A549 (cell line): ENCODE results near the gene RASGRP2. TPM values are rescaled to one million over a fixed set of nuclear protein-coding genes. Genes with fewer than 3 reads are reported as not detected.

Experiments
- ATAC-seq, 2 experiments: fragments of 200-7000 bp in 1 of 2; fragments of >200 bp in 1 of 2; cut with Nextera tagmentation in 1 of 2; cut with Tn5 transposase in 1 of 2; 3 replicates each; pipeline versions ENCODE4 v1.8.0 to v1.9.1; 2018 to 2020; ENCODE audit warnings: mild to moderate bottlenecking in 1 of 2, moderate library complexity in 1 of 2
- CTCF ChIA-PET: fragments of 300-600 bp; sonication (Branson Sonifier 250); formaldehyde crosslinking; extraction: SDS; loops from one replicate; lab custom pipeline; 2021; ENCODE audit warnings: antibody characterized with exemption, inconsistent platforms; lab: Yijun Ruan, JAX
- POLR2A ChIA-PET: fragments of 350-600 bp; formaldehyde crosslinking; extraction: SDS; loops from one replicate; lab custom pipeline; 2021; ENCODE audit warnings: antibody characterized with exemption, inconsistent platforms; lab: Yijun Ruan, JAX
- DNase-seq, 2 experiments: peaks; one replicate each; pipeline versions ENCODE4 v3.0.0 to v3.0.0-alpha.2; 2011 to 2016; ENCODE audit warnings: low read depth in 1 of 2, low spot score in 1 of 2
- FAIRE-seq: peaks from 2 replicates; lab custom pipeline; 2011; peaks lifted over from hg19 to GRCh38; lab: Jason Lieb, UNC
- H3K27ac ChIP-seq, 2 experiments: fragments of >200 bp; sonication (Bioruptor Twin); formaldehyde crosslinking; 3 replicates each; pipeline ENCODE4 v1.5.1; 2016 to 2017
- H3K4me1 ChIP-seq: fragments of >200 bp; sonication (Bioruptor Twin); formaldehyde crosslinking; 3 replicates; pipeline ENCODE4 v1.6.1; 2016
- H3K4me2 ChIP-seq: fragments of >200 bp; sonication (Bioruptor Twin); formaldehyde crosslinking; 3 replicates; pipeline ENCODE4 v1.6.1; 2016
- H3K4me3 ChIP-seq: fragments of >200 bp; sonication (Bioruptor Twin); formaldehyde crosslinking; 3 replicates; pipeline ENCODE4 v1.5.1; 2016
- H3K9me3 ChIP-seq: fragments of >200 bp; sonication (Bioruptor Twin); formaldehyde crosslinking; 3 replicates; pipeline ENCODE4 v1.6.1; 2016
- CBX8 ChIP-seq: fragments of 200-600 bp; sonication (generic); IDR thresholded peaks from 2 replicates; pipeline ENCODE4 v1.6.1; 2016
- CHD2 ChIP-seq: fragments of 150-350 bp; IDR thresholded peaks from 2 replicates; pipeline ENCODE4 v1.6.1; 2014; ENCODE audit warnings: low read length; ENCODE audit not compliant: partially characterized antibody
- EHF ChIP-seq: fragments of 250-450 bp; sonication (Bioruptor Pico); IDR thresholded peaks from 2 replicates; pipeline ENCODE4 v1.5.0; 2020; ENCODE audit warnings: mild to moderate bottlenecking
- EHMT2 ChIP-seq: fragments of 200-600 bp; sonication (generic); IDR thresholded peaks from 2 replicates; pipeline ENCODE4 v1.6.1; 2016; ENCODE audit warnings: antibody characterized with exemption, low read depth, mild to moderate bottlenecking, moderate library complexity
- ESRRA ChIP-seq: fragments of 150-350 bp; IDR thresholded peaks from 2 replicates; pipeline ENCODE4 v1.6.1; 2014; ENCODE audit warnings: mild to moderate bottlenecking, low read length, borderline replicate concordance
- FOSB ChIP-seq: fragments of 250-450 bp; sonication (Bioruptor Pico); IDR thresholded peaks from 2 replicates; pipeline ENCODE4 v1.5.0; 2020; ENCODE audit warnings: mild to moderate bottlenecking, moderate library complexity
- FOSL2 ChIP-seq, 2 experiments: fragments of 450-650 bp in 1 of 2; fragments of >200 bp in 1 of 2; sonication (Bioruptor Twin) in 1 of 2; formaldehyde crosslinking; IDR thresholded peaks; 2 replicates each; pipeline versions ENCODE4 v1.5.0 to v1.6.1; 2016 to 2020; ENCODE audit warnings: mild to moderate bottlenecking in 1 of 2, moderate library complexity in 1 of 2
- FOXS1 ChIP-seq: fragments of 250-450 bp; sonication (Bioruptor Pico); IDR thresholded peaks from 2 replicates; pipeline ENCODE4 v1.5.0; 2020; ENCODE audit warnings: mild to moderate bottlenecking, moderate library complexity
- GATA3 ChIP-seq: IDR thresholded peaks from 2 replicates; pipeline ENCODE4 v1.6.1; 2012; ENCODE audit warnings: borderline replicate concordance
- HOXB5 ChIP-seq: fragments of 250-450 bp; sonication (Bioruptor Pico); IDR thresholded peaks from 2 replicates; pipeline ENCODE4 v1.5.0; 2020; ENCODE audit warnings: mild to moderate bottlenecking, moderate library complexity
- JUN ChIP-seq, 2 experiments: fragments of >200 bp; sonication (Bioruptor Twin); formaldehyde crosslinking; IDR thresholded peaks; 2 replicates in 1 of 2; 3 replicates in 1 of 2; pipeline ENCODE4 v1.6.1; 2016 to 2017
- KDM1A ChIP-seq: fragments of 200-600 bp; sonication (generic); IDR thresholded peaks from 2 replicates; pipeline ENCODE4 v1.6.1; 2016; ENCODE audit warnings: low read depth, mild to moderate bottlenecking
- KDM5A ChIP-seq: fragments of 200-600 bp; sonication (generic); IDR thresholded peaks from 2 replicates; pipeline ENCODE4 v1.6.1; 2016; ENCODE audit warnings: antibody characterized with exemption, mild to moderate bottlenecking
- MAZ ChIP-seq: fragments of 150-350 bp; IDR thresholded peaks from 2 replicates; pipeline ENCODE4 v1.6.1; 2014; ENCODE audit warnings: antibody characterized with exemption, low read depth, low read length, borderline replicate concordance
- NFE2L2 ChIP-seq: fragments of 150-350 bp; conservative IDR thresholded peaks from 2 replicates; pipeline ENCODE4 v1.6.1; 2014; ENCODE audit warnings: low read length
- NR3C1 ChIP-seq: fragments of >200 bp; sonication (Bioruptor Twin); formaldehyde crosslinking; IDR thresholded peaks from 3 replicates; pipeline ENCODE4 v1.6.1; 2017
- PHF8 ChIP-seq: fragments of 200-600 bp; sonication (generic); IDR thresholded peaks from 2 replicates; pipeline ENCODE4 v1.6.1; 2016; ENCODE audit warnings: low read depth, mild to moderate bottlenecking, antibody characterized with exemption, moderate library complexity, borderline replicate concordance
- POLR2AphosphoS2 ChIP-seq: conservative IDR thresholded peaks from 2 replicates; pipeline ENCODE4 v1.6.1; 2012; ENCODE audit warnings: low read length, improper control_type of control experiment, inconsistent platforms
- SMC3 ChIP-seq: fragments of >200 bp; sonication (Bioruptor Twin); formaldehyde crosslinking; IDR thresholded peaks from 3 replicates; pipeline ENCODE4 v1.6.1; 2018; ENCODE audit warnings: inconsistent platforms
- SREBF2 ChIP-seq: fragments of 450-650 bp; IDR thresholded peaks from 2 replicates; pipeline ENCODE4 v1.6.1; 2014; ENCODE audit warnings: mild to moderate bottlenecking, moderate library complexity
- ZSCAN20 ChIP-seq: fragments of 250-450 bp; sonication (Bioruptor Pico); IDR thresholded peaks from 2 replicates; pipeline ENCODE4 v1.8.0; 2022; ENCODE audit warnings: mild to moderate bottlenecking, moderate library complexity
- whole genome bisulfite sequencing: methylation state at CpG from one replicate; pipeline ENCODE4 v1.1.6; 2017; ENCODE audit errors: missing lambda C conversion rate; 5-methylcytosine and 5-hydroxymethylcytosine counted together
- polyA plus RNA-seq, 4 experiments: library from polyadenylated mRNA; depleted of rRNA in 3 of 4; stranded (reverse); fragments of >200 nt; fragmentation: RNase III in 1 of 4; extraction: RNeasy Plus Mini Kit Qiagen cat#74134 plus additional on column Dnase treatment in 1 of 4; gene quantifications; 2 replicates in 3 of 4; 3 replicates in 1 of 4; pipeline ENCODE4 v1.2.3, GENCODE V29; 2011 to 2017
- TF ChIP-seq, protein P1 (sequence below): fragments of 450-650 bp; IDR thresholded peaks from 2 replicates; pipeline ENCODE4 v1.6.1; 2014; ENCODE audit warnings: antibody characterized with exemption
- TF ChIP-seq, protein P2 (sequence below): fragments of 200-600 bp; sonication (generic); IDR thresholded peaks from 2 replicates; pipeline ENCODE4 v1.6.1; 2016; ENCODE audit warnings: antibody characterized with exemption, mild to moderate bottlenecking, moderate library complexity

The RASGRP2 gene
- polyA plus RNA-seq, 2 of the 4 experiments (the other 2 are of a cell fraction) = 0.88 to 0.89 TPM

DNA sequence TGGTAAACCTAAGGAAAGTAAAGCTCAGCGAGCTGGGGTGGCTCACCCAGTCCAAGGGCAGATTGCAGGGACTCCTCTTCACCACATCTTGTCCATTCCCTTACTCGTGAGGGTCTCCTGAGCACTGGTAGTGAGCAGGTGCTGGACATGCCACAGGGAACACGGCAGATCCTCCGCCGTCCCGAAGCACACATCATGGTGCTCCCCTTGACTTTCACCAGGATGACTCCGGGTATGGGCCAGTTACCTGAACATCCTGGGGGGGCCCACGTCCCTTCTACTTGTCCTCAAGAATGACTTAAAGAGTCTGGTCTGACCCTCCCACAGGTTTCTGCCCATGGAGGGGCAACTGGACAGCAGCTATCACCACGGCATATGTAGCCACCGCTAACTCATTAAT, 42.4 kb upstream of the RASGRP2 start:
- 85% methylated on average over 10 of the region's 10 CpGs for WGBS
- POLR2A ChIA-PET = no interaction called here

DNA sequence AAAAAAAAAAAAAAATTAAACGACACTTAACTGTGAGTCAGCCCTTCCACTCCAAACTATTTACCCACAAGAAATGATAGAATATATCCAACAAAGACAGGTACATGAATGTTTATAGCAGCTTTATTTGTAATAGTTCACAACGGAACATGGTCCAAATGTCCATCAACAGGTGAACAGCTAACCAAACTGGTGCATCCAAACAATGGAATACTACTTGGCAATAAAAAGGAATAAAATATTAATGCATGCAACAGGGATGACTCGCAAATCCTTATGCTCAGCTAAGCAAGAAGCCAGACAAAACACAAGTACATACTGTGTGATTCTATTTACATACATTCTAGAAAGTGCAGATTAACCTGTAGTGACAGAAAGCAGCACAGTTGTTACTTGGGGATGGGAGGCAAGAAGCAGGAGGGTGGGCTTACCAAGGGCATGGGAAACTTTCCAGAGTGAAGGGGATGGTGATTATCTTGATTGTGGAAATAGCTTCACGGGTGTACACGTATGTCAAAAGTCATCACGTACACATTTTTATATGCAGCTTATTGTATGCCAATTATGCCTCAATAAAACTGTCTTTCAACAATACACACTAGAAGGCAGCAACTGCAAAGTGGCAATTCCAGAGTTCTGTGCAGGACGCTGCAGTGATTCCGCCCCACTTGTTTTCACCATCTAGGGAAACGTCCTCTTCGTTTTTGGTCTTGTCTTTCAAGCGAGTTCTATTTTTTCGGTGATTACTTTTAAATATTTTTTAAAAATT, 41.1 kb upstream of the RASGRP2 start:
- no peak overlapping the region for H3K27ac ChIP-seq
- TF ChIP-seq, protein P1, sequence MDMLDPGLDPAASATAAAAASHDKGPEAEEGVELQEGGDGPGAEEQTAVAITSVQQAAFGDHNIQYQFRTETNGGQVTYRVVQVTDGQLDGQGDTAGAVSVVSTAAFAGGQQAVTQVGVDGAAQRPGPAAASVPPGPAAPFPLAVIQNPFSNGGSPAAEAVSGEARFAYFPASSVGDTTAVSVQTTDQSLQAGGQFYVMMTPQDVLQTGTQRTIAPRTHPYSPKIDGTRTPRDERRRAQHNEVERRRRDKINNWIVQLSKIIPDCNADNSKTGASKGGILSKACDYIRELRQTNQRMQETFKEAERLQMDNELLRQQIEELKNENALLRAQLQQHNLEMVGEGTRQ = no peak
- TF ChIP-seq FOSL2 (IDR thresholded peaks at IDR 0.05) (no peak), FOSL2 (CRISPR knock-in tag; IDR thresholded peaks at IDR 0.05) (no peak), ESRRA (no peak), MAZ (no peak)
- DNase-seq (no peak), FAIRE-seq (no peak), ATAC-seq (no peak)
- no peak overlapping the region for H3K4me3 ChIP-seq
- CTCF ChIA-PET = interaction anchor here (0.7 to 9.7 kb wide), 12 partner anchors 9 to 109 kb away, joined by 3 to 79 read pairs (median 6); partner anchors contain the start of genes MAP4K2 and MEN1
- H3K9me3 ChIP-seq = no peaks in the 10 kb centered on the region
- no peaks in the 10 kb centered on the region; the same call in 2 of the 3 replicates for H3K4me1 ChIP-seq
- 85% methylated on average over 12 of the region's 12 CpGs for WGBS
- no peak overlapping the region for H3K4me2 ChIP-seq
- POLR2A ChIA-PET = no interaction called here

More for the DNA sequence above, 42.4 kb upstream of the RASGRP2 start:
- TF ChIP-seq FOXS1 (CRISPR knock-in tag) (no peak), HOXB5 (CRISPR knock-in tag) (no peak), NFE2L2 (no peak), PHF8 (no peak), EHF (no peak), POLR2AphosphoS2 (no peak), FOSL2 (IDR thresholded peaks at IDR 0.05) (no peak), FOSL2 (CRISPR knock-in tag; IDR thresholded peaks at IDR 0.05) (no peak), ZSCAN20 (CRISPR knock-in tag) (no peak), EHMT2 (no peak), KDM5A (no peak), SMC3 (no peak)
- ATAC-seq (no peak), FAIRE-seq (no peak), DNase-seq (no peak)
- Histone ChIP-seq H3K4me2 (no peak overlapping the region), H3K27ac (no peak overlapping the region), H3K9me3 (no peaks in the 10 kb centered on the region), H3K4me1 (no peaks in the 10 kb centered on the region), H3K4me3 (no peak overlapping the region)
- CTCF ChIA-PET = interaction anchor here (0.7 to 9.7 kb wide), 15 partner anchors 9 to 228 kb away, joined by 3 to 79 read pairs (median 4); partner anchors contain the start of genes ARL2, CDC42BPG, MAP4K2 and MEN1

DNA sequence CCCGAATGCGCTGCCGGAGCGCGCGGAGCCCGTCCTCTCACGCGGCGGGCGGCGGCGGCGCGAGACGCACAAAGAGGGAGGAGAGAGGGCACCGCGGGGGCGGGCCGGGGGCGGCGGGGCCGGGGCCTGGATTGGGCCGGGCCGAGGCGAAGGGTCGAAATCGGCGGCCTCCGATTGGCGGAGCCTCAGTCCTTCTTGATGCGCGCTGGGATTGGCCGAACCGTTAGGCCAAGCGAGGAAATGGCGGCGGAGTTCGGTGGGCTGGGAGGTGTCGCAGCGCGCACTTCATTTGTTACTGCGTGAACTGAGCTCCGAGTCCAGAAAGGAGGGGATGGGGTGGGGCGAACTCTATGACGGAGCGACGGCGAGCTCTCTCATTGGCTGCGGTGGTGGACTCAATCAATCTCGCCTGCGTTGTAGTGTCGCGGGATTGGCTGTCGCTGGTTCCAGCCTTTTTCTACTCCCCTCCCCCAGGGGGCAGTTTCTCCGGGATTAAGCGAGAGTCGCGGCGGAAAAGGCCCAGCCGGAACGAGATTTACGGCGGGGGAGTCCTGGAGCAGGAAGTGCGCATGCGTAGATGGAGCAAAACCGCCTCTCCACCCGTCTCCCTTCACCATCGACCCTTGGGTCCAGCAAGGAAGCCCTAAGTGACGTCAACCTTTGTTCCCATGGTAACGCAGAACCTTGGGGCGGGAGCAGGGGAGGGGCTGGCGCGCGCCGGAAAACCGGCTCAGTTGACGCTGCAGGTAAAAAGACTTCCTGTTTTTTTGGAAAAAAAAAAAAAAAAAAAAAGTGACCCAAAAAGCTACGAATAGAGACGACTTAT, 34.7 kb upstream of the RASGRP2 start, which contains the start of gene SF1:
Gene SF1, minus strand, starts transcription at position 70 of the 826 bp plus-strand sequence. CDS start 150 bp downstream, outside the sequence.
- Histone ChIP-seq H3K4me2 (peak within 1 kb of the TSS; percentile 96), H3K4me3 (peak within 1 kb of the TSS; percentile 90), H3K4me1 (peaks cover 32% of the 10 kb centered on the region), H3K9me3 (no peaks in the 10 kb centered on the region), H3K27ac (peak within 1 kb of the TSS; percentile 98 to 99)
- 2% methylated on average over 46 of the region's 80 CpGs for WGBS
- peak; percentile 91 to 96 for ATAC-seq
- POLR2A ChIA-PET = interaction anchor here (0.6 to 2.7 kb wide), 18 partner anchors 9 to 644 kb away, joined by 3 to 32 read pairs (median 4); partner anchors contain the start of genes MEN1, NEAT1 and PYGM
- FAIRE-seq = peak; percentile 59
- DNase-seq = peak; percentile 99 to 100
- CTCF ChIA-PET = interaction anchor here (0.7 to 5.7 kb wide), 6 partner anchors 14 to 115 kb away, joined by 3 to 73 read pairs (median 4); no protein-coding TSS in a partner anchor
- TF ChIP-seq MAZ (peak; percentile 62; the same call in 1 of the 2 replicates), GATA3 (peak; percentile 35; the same call in 1 of the 2 replicates), CHD2 (peak; percentile 96), KDM1A (no peak), NR3C1 (no peak), SREBF2 (no peak), NFE2L2 (no peak), FOXS1 (CRISPR knock-in tag) (no peak), CBX8 (no peak), JUN (IDR thresholded peaks at IDR 0.05) (peak in 1 of 2 experiments; percentile 94; a peak in 3 of 5 replicates), FOSB (CRISPR knock-in tag) (no peak)
- TF ChIP-seq, protein P2, sequence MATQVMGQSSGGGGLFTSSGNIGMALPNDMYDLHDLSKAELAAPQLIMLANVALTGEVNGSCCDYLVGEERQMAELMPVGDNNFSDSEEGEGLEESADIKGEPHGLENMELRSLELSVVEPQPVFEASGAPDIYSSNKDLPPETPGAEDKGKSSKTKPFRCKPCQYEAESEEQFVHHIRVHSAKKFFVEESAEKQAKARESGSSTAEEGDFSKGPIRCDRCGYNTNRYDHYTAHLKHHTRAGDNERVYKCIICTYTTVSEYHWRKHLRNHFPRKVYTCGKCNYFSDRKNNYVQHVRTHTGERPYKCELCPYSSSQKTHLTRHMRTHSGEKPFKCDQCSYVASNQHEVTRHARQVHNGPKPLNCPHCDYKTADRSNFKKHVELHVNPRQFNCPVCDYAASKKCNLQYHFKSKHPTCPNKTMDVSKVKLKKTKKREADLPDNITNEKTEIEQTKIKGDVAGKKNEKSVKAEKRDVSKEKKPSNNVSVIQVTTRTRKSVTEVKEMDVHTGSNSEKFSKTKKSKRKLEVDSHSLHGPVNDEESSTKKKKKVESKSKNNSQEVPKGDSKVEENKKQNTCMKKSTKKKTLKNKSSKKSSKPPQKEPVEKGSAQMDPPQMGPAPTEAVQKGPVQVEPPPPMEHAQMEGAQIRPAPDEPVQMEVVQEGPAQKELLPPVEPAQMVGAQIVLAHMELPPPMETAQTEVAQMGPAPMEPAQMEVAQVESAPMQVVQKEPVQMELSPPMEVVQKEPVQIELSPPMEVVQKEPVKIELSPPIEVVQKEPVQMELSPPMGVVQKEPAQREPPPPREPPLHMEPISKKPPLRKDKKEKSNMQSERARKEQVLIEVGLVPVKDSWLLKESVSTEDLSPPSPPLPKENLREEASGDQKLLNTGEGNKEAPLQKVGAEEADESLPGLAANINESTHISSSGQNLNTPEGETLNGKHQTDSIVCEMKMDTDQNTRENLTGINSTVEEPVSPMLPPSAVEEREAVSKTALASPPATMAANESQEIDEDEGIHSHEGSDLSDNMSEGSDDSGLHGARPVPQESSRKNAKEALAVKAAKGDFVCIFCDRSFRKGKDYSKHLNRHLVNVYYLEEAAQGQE = peak; percentile 90
- TF ChIP-seq, protein P1 = no peak
